Measurements from ENCODE around the gene HBA2. TPM values are rescaled to one million over a fixed set of nuclear protein-coding genes. Genes with fewer than 3 reads are reported as not detected.

HBA2 gene
- total and polyA plus RNA-seq, 9 of the 15 experiments (the other 6 are each of a cell fraction or from before 2014, with no cell fraction given), result 40.4 to 853 (median 286) TPM

- TF ChIP-seq GABPB1 (CRISPR knock-in tag; IDR thresholded peaks at IDR 0.05), result no peak
- TF ChIP-seq FOXJ2 (tag; IDR thresholded peaks at IDR 0.05), result no peak
- TF ChIP-seq POLR2AphosphoS5 (IDR thresholded peaks at IDR 0.05; ENCODE audit: control insufficient read depth, insufficient read depth, low read depth, low read length), result no peak
- no peak for TF ChIP-seq VEZF1 (CRISPR knock-in tag; IDR thresholded peaks at IDR 0.05)
- TF ChIP-seq XRCC3 (IDR thresholded peaks at IDR 0.05), result no peak
- TF ChIP-seq, protein P1, sequence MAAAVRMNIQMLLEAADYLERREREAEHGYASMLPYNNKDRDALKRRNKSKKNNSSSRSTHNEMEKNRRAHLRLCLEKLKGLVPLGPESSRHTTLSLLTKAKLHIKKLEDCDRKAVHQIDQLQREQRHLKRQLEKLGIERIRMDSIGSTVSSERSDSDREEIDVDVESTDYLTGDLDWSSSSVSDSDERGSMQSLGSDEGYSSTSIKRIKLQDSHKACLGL (CRISPR knock-in tag; IDR thresholded peaks at IDR 0.05; ENCODE audit: borderline replicate concordance, poor library complexity, severe bottlenecking), result no peak
- 0 out of 2 replicates have a peak, but pooled peaks have one; percentile 53 for TF ChIP-seq GATAD2A (IDR thresholded peaks at IDR 0.05)
- TF ChIP-seq SAP30 (IDR thresholded peaks at IDR 0.05; ENCODE audit: borderline replicate concordance, insufficient read depth, low read depth, low read length, poor library complexity, severe bottlenecking), result no peak
- no peak for TF ChIP-seq ZNF551 (CRISPR knock-in tag; IDR thresholded peaks at IDR 0.05)
- TF ChIP-seq ZNF174 (CRISPR knock-in tag; IDR thresholded peaks at IDR 0.05), result no peak
- no peak for TF ChIP-seq ZNF644 (tag; IDR thresholded peaks at IDR 0.05; ENCODE audit: low read depth)
- TF ChIP-seq POLR2A (conservative IDR thresholded peaks at IDR 0.05), result peak; percentile 75
- TF ChIP-seq, protein P2, sequence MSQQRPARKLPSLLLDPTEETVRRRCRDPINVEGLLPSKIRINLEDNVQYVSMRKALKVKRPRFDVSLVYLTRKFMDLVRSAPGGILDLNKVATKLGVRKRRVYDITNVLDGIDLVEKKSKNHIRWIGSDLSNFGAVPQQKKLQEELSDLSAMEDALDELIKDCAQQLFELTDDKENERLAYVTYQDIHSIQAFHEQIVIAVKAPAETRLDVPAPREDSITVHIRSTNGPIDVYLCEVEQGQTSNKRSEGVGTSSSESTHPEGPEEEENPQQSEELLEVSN (IDR thresholded peaks at IDR 0.05; ENCODE audit: borderline replicate concordance in 1 of 2, extremely low read depth in 1 of 2, insufficient read depth in 1 of 2, insufficient read length in 1 of 2, low read depth in 1 of 2, low read length in 1 of 2, poor library complexity in 1 of 2, severe bottlenecking in 1 of 2), result no peak
- TF ChIP-seq MAX (CRISPR knock-in tag; IDR thresholded peaks at IDR 0.05), result peak; percentile 28; the same call in 1 of the 2 replicates
- TF ChIP-seq TFAM (CRISPR knock-in tag; conservative IDR thresholded peaks at IDR 0.05), result no peak
- no peak for TF ChIP-seq ARID2 (IDR thresholded peaks at IDR 0.05)
- no peak for TF ChIP-seq RB1 (IDR thresholded peaks at IDR 0.05; ENCODE audit: low read depth)
- no peak for TF ChIP-seq ZNF124 (CRISPR knock-in tag; IDR thresholded peaks at IDR 0.05)
- no peak for TF ChIP-seq TEAD1 (CRISPR knock-in tag; IDR thresholded peaks at IDR 0.05)
- TF ChIP-seq ILK (tag; IDR thresholded peaks at IDR 0.05; ENCODE audit: borderline replicate concordance, low read depth), result no peak
- TF ChIP-seq E2F3 (CRISPR knock-in tag; IDR thresholded peaks at IDR 0.05), result no peak
- no peak for TF ChIP-seq ZNF445 (CRISPR knock-in tag; IDR thresholded peaks at IDR 0.05; ENCODE audit: low read depth)
Observed at GRCh38 chr16:154217-155030, 18.3 kb upstream of the HBA2 start (continued).
